Superior temporal gyrus (tissue), 1 donor: Measurements from ENCODE around the gene CD53.

Source experiments
- DNase-seq: peaks from one replicate; pipeline ENCODE4 v3.0.0-alpha.2; 2016; ENCODE audit errors: extremely low spot score

Gene CD53

DNA sequence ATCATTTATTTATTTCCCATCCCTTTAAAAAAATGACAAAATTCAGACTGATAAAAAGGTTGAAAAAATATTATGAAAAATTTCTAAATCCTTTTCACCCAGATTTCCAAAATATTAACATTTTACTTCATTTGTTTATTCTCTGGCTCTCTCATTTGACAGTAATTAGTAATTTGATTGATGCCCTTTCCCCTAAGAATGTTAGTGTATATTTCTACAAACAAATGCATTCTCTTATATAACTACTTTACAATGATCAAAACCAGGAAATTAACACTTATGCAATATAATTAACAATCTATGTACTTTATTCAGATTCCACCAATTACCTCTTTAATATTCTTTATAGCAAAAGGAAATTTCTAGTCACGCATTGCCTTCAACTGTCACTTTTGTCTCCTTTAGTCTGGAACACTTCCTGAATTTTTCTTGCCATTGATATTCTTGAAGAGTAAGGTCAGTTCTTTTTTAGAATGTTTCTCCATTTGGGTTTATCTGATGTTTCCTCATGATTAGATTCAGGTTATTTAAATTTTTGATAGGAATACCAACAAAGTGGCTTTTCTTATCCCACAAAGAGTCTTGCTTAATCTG, 3.9 kb downstream of the CD53 start:
- DNase-seq, result no peak

DNA sequence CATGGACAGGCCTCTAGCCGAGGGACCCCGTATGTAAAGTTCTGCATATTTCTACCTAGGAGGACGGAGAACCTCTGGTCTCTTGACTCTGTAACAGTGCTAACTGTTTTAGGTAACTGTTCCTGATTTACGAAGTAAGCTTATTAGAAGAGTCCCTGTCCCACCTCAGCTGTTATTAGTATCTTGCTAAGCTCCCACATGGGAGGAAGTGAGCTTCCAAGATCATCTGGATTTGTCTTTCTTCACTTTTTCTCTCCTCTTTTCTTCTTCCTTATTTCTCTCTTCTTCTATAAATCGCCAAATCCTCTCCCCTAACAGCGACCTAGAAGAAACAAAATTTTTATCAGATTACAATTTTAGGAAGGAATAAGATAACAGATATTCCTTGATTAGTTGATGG, 4.4 kb downstream of the CD53 start:
- DNase-seq, result no peak

DNA sequence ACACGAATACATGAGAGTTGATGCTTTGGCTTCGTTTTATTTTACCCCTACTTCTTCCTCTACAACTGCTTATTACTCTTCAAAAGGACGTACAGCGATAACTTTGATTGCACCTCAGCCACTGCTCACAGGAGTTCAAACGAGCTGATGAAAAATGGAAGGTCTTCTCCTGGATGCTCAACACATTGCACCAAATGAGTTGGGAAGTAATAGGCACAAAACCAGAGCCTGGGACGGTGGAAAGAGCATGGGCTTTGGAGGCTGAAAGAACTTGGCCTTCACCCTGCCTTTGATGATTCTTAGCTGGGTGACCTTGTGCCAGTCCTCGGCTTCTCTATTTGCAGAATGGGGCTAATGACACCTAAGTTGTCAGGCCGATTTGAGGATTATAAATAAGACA, 4.8 kb downstream of the CD53 start:
- DNase-seq, result no peak

DNA sequence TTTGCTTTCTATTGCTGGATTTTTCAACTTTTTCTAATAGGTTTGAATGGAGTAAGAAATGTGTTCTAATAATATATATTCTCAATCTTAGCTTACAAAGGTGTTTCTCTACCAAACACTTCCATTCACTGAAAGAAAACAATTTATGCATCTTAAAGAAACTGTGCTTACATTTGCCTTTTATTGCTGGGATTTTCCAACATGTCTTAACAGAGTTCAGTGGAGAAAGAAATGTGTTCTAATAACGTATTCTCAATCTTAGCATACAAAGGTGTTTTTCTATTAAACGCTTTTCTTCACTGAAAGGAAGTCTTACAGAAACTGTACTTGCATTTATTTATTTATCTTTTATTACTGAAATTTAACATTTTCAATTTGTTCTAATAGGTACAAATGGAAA, 5.6 kb downstream of the CD53 start:
- DNase-seq, result no peak

DNA sequence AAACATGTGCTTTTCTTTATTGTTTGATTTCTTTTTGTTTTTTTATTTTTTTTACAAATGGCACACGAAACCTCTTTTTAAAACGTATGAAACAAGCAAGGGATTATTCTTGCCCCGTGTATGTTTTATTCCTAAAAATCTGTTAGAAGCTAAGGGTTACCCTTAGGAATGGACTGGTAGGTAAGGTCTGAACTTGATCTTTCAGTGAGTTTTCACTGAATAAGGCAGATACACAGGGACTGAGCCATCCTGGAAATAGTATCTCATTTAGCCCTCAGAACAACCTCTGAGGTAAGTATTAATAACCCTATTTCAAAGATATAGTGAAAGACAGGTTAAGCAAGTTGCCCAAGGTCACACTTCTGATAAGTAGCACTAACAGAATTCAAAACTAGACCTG, 6.0 kb downstream of the CD53 start:
- DNase-seq, result no peak

DNA sequence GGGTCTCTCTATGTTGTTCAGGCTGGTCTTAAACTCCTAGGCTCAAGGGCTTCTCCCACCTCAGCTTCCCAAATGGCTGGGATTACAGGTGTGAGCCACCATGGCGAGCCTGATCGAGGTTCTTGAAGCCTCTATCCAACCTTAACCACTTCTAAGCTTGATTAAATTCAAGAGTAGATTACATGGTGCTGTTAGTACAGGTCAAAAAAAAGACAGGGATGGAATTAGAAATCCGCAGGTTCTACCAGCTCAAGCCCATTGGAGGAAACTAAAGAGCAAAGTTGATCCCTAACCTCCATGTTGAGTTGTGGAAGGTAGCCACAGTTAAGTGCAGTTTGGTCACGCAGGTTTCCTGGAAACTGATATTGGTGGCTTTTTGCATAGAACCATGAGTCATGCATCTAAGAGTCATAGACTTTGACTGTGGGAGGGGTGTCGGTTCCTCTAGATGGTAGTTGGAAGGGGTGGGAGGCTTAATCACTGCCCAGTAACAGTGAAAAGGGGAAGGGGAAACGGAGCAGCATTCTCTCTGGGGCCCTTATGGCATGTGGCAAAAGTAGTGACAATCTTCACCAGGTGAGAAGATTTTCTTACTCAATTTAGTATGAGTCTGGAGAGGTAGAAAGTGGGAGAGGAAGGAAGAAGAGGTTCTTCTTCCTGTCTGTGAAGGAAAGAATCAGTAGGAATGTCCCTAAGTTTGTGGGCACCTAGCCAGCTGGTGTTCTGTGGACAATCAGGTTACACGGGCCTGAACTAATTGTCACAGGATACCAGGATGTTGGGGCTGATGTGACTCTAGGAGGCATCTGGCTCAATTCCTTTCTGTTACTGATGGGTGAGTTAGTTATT, 7.0 kb downstream of the CD53 start:
- DNase-seq, result no peak

GRCh38 chr1:110880708-110881374, 7.9 kb downstream of the CD53 start:
- no peak for DNase-seq

DNA sequence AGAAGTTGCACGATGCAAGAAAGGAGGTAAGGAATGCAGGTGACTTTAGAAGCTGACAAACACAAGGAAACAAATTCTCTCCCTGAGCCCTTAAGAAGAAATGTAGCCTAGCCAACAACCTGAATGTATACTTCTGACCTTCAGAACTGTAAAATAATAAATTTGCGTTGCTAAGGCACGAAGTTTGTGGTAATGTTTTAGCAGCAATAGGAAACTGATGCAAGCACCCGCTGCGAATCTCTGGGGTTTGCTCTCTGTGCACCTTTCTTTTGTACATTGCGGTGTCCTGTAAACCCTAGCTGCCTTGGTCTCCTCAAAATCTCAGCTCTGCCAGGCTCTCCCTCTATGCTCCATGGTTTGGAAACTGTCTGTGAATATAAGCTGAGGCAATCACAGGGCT, 15.1 kb downstream of the CD53 start:
- DNase-seq, result no peak

- DNase-seq, result no peak
Observed at GRCh38 chr1:110888641-110889040, 15.7 kb downstream of the CD53 start.

DNA sequence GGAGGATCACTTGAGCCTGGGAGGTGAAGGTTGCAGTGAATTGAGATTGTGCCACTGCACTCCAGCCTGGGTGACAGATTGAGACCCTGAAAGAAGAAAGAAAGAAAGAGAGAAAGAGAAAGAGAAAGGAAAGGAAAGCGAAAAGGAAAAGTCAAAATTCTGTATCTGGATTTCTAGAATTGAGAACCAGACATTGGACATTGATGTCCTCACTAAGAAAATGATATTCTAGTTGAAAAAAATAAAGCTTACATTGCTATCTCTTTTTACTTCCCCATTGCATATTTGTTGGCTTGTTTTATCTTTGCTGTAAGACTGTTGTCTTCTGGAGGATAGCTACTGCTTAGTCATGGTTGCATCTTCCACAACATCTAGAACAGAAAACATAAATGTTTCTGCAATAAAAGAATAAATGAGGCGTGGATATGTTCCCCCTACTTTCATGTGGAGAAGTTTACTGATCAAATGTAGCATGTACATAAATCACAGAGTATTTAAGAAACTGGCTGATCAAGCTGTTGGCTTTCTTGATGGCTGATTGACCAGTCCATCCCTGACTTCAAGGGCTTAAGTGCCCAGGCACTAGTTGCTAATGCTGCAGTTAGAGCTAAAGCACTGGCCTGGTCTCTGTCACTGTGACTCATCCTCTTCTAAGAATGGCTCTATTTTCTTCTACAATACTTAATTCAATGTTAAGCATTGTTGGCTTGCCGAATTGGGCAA, 17.7 kb downstream of the CD53 start:
- no peak for DNase-seq

DNA sequence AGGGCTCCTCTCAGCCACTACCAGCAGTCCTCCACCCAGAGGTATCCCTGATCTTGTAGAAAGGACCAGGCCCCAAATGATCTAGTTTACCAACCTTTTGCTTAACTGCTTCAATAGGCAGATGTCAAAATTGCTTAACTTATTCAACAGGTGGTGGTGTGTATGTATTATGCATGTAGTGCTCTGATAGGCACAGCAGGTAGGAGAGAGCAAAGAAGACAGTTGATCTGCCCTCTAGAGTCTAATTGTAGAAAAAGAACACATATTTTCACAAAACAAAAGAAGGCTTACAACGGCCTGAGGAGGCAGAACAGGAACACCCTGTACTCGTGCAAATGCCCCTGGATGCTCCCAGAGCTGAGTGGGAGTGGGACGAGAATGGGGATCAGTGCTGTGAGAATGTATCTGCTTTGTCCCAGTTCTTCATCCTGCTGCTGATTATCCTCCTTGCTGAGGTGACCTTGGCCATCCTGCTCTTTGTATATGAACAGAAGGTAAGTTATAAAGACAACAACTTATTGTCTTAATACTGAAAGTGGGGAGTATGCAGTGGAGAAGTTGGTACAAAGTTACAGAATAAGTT, 21.1 kb downstream of the CD53 start:
- DNase-seq, result no peak

DNA sequence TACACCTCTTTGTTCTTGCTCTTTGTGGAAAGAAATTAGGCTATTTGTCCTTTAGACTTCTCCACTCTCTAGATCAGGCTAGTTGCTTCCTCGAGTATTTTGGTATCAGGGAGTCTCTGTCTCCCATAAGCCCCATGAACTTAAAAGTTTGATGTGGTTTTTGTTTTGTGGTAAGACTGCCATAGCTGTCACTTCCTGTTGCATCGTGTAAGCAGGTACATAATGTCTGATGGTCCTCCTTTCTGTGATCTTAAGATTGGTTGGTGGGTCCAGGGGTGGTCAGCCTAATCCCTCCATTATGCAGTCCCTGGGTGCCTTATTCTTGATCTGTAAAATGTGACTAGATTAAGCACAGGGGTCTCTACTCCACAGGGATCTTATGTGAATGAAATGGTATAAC, 23.1 kb downstream of the CD53 start:
- no peak for DNase-seq

DNA sequence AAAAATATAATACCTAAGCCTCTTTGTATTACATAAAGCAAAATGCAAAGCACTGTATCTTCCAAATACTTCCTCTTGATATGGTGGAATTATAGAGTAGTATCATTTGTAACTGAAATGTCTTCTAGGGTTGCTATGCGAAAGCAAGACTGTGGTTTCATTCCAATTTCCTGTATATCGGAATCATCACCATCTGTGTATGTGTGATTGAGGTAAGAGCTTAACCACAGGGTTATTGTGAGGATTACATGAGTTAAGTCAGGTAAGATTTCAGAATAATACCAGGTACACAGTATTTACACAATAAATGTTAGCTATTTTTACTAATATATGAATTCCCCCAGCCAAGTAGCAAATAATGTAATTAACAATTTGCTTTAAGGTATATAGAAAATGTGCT, 24.7 kb downstream of the CD53 start:
- no peak for DNase-seq

DNA sequence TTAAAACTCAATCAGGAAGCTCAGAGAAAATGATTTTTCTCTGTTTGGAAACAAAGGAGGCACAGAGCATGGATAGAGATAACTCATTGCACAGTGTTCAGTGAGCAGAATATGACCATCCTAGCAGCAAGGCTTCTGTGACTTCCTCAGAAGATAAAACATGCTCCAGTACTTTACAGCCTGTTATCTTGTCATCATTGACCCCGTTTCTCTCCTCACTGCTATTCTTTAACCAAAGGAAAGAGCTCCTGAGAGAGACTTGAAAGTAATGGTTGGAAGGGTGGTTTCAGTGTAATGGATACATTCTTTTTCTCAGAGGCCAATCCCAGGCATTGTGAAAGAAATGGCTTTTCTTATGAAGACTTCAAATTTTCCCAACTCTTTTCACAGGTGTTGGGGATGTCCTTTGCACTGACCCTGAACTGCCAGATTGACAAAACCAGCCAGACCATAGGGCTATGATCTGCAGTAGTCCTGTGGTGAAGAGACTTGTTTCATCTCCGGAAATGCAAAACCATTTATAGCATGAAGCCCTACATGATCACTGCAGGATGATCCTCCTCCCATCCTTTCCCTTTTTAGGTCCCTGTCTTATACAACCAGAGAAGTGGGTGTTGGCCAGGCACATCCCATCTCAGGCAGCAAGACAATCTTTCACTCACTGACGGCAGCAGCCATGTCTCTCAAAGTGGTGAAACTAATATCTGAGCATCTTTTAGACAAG, 25.9 kb downstream of the CD53 start:
- DNase-seq, result no peak

- no peak for DNase-seq
Observed at GRCh38 chr1:110899458-110899843, 26.5 kb downstream of the CD53 start.

DNA sequence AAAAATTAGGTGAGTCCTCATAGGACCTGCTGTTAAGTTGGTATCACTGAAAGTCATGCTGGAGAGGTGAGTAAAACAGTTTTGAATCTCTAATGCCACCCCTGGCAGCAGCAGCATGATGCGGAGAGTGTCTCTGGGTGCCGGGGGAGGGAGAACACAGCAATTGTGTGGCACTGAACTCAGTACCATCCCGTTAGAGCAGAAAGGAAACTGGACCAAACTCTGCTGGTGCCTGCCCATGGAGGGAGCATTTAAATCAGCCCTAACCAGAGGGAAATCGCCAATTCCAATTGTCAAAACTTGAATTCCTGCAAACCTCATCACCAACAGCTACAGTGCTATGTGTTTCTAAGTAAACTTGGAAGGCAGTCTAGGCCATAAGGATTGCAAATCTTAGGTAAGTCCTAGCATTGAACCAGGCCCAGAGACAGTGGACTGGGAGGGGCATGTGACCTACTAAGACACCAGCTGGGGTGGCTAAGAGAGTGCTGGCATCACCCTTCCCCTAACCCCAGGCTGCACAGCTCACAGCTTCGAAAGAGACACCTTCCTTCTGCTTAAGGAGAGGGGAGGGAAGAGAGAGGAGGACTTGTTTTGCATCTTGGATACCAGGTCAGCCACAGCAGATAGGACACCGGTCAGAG, 30.0 kb downstream of the CD53 start:
- DNase-seq, result no peak

DNA sequence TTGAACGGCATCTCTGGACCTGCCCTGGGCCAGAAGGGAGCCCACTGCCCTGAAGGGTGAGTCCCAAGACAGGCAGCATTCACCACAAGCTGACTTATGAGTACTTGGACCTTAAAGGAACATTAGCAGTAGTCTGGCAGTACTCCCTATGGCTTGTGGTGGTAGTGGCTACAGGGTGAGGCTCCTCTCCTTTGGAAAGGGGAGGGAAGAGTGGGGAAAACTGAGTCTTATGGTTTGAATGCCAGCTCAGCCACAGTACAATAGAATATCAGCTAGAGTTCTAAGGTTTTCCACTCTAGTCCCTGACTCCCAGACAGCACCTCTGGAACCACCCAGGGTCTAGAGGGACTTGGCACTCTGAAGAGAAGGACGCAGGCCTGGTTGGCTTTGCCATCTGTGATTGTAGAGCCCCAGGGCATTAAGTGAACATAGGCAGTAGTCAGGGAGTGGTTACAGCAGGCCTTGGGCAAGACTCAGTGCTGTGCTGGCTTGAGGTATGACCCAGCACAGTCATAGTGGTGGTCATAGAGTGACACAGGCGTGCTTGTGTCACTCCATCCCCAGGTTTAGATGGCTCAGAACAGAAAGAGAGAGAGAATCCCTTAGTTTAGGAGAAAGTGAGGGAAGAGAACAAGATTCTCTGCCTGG, 31.0 kb downstream of the CD53 start:
- DNase-seq, result no peak

DNA sequence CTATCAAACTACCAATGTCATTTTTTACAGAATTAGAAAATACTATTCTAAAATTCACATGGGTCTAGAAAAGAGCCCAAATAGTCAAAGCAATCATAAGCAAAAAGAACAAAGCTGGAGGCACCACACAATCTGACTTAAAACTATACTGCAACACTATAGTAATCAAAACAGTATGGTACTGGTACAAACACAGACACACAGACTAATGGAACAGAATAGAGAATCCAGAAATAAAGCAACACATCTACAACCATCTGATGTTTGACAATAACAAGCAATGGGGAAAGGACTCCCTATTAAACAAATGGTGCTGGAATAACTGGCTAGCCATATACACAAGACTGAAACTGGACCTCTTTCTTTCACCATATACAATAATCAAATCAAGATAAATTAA, 39.8 kb downstream of the CD53 start:
- no peak for DNase-seq

DNA sequence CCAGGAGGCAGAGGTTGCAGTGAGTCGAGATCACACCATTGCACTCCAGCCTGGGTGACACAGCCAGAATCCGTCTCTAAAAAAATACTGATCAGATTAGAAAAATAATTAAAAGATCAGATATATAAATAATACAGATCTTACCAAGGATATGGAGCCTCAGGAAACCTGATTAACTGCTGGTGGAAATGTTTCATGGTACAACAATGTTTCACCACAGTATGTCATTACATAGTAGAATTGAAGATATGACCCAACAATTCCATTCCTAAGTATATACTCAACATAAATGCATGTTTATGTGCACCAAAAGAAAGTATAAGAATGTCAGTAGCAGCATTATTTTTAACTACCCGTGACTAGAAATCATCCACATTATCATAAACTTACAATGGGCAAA, 41.7 kb downstream of the CD53 start:
- no peak for DNase-seq

DNA sequence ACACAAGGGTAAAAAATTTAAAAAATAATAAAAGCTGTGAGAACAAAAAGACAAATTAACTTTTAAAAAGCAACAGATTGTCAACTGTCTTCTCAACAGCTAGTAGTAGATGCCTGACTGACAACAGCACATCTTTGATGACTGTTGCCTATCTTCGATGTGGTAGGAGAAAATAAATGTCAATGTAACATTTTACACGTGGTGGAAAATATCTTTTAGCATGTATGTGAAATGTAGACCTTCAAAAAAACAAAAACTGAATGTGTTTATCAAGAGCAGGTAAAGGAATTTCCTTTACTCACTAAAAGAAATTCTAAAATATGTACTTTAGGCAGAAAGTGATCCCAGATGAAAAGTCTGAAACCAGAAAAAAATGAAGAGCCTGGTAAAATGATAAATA, 42.9 kb downstream of the CD53 start:
- DNase-seq, result no peak
